Left kidney (tissue), 8 donors: Measurements from ENCODE around the gene SNCAIP. TPM values are rescaled to one million over a fixed set of nuclear protein-coding genes. Genes with fewer than 3 reads are reported as not detected.

Source experiments
- DNase-seq: peaks from one replicate; pipeline ENCODE4 v3.0.0-alpha.2; 2013
- long read RNA-seq, 8 donors: transcript quantifications; one replicate each; lab custom pipeline, GENCODE V29; 2026
- polyA plus RNA-seq: library from polyadenylated mRNA; unstranded; fragments of 120-200 nt; gene quantifications from one replicate; pipeline ENCODE4 v1.2.1, GENCODE V29; 2013; ENCODE audit not compliant: insufficient read length

The SNCAIP gene
- polyA plus RNA-seq, result 26.1 TPM
- long read RNA-seq, donor 1, partial matches to known transcripts, result 5 of 6 reads
- long read RNA-seq, donor 1, other reads (novel, unspliced or antisense), result 0 of 6 reads
- long read RNA-seq, donor 2, partial matches to known transcripts, result 0 of 4 reads
- long read RNA-seq, donor 2, other reads (novel, unspliced or antisense), result 0 of 4 reads
- long read RNA-seq, donor 3, partial matches to known transcripts, result 0 of 2 reads
- long read RNA-seq, donor 3, other reads (novel, unspliced or antisense), result 0 of 2 reads
- long read RNA-seq, donor 4, result 0 reads
- long read RNA-seq, donor 5, transcript SNCAIP-218 (4 exons, 2,303 nt), result major isoform, 5 of 11 reads
- long read RNA-seq, donor 5, partial matches to known transcripts, result 5 of 11 reads
- long read RNA-seq, donor 5, other reads (novel, unspliced or antisense), result 0 of 11 reads
- long read RNA-seq, donor 6, partial matches to known transcripts, result 5 of 6 reads
- long read RNA-seq, donor 6, other reads (novel, unspliced or antisense), result 0 of 6 reads
- long read RNA-seq, donor 7, partial matches to known transcripts, result 7 of 11 reads
- long read RNA-seq, donor 7, other reads (novel, unspliced or antisense), result 0 of 11 reads
- long read RNA-seq, donor 8, partial matches to known transcripts, result 0 of 1 reads
- long read RNA-seq, donor 8, other reads (novel, unspliced or antisense), result 0 of 1 reads

DNA sequence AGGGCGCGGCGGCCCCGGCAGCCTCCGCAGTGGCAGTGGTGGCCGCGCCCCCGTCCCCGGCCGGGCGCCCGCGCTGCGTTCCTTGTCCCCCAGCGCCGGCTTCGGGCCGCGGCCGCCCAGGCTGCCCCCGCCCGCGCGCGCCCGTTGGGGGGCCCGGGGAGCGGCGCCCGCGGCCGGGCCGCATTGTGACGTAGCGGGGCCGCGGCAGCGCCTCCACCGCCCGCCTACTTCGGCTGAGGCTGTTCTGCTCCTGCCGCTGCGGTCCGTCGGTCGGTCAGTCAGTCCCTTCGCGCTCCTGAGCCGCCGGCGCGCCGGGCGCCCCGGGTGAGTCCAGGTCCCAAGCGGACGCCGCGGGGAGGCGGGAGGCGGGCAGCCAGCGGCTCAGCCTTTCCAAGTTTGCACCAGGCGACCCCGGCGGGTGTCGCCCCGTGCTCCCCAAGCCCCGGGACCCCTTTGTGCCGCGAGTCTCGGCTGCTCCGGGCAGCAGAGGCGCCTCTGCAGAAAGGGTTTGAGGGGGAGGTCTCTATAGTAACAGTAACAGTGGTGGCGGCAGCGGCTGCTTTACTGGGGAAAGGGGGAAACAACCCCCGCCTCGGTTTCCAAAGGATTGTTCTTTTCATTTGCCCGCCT lies at the start of gene SNCAIP:
Gene SNCAIP (plus strand): TSS at position 277 of the 630 bp plus-strand sequence. CDS start 78,898 bp downstream, outside the sequence.
- DNase-seq, result no peak

DNA sequence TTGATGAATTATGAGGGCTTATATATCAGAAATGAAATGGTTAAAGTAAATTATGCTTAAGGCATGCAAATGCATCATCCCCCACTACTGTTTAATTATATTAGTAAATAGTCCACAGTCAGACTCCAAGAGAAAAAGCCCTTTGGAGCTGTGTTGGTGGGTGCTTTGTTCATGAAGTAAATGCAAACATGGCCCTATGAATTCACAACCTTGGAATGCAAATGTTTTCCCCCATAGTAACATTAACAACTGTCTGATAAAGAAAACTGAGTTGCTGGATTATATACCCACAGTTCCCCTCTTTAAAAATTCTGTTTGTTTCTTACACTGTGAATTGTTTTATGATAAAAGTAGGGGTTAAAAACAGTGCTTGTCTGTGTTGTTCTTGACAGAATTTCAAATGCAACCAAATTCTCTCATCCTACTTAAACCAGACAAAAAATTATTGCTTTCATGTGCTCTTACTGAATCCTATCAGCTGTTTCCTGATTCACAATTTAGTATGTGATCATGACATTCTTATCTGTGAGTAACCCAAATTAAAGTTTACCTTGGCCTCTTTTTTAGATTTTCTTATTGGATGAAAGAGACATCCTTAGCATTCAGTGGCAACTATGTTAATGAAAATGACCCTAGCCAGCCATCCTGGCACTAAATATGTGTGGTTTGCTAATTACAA lies 48.5 kb upstream of the SNCAIP start:
- DNase-seq, result no peak

DNA sequence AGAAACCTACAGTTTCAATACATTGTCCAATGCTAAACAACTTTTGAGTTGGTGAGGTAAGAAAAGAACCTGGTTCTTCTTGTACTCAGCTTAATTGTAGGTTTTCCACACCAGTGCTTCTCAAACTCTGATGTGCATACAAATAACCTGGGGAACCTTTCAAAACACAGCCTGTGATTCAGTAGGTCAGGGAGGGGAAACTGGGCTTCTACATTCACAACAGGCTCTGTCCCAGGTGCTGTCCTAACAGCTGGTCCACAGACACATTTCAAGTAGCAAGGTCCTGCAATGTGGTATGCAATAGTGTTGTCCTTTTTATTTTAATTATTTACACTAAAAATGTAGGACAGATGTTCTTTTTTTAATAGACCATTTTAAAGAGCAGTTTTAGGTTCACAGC lies 47.4 kb upstream of the SNCAIP start:
- no peak for DNase-seq

DNA sequence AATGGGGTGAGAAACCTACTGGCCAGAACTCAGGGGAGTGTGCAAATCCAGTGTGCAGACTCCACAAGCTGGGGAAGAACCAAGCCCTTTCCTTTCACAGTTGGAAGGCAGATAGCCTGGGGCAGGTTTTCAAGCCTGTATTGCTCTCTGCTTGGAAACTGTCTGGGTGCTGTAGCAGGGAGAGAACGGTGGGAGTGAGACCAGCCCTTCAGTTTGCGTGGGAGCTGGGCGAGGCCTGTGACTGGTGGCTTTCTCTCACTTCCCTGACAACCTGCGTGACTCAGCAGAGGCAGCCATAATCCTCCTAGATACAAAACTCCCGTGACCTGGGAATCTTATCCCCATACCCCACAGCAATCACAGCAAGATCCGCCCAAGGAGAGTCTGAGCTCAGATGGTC lies 44.9 kb upstream of the SNCAIP start:
- DNase-seq, result no peak

DNA sequence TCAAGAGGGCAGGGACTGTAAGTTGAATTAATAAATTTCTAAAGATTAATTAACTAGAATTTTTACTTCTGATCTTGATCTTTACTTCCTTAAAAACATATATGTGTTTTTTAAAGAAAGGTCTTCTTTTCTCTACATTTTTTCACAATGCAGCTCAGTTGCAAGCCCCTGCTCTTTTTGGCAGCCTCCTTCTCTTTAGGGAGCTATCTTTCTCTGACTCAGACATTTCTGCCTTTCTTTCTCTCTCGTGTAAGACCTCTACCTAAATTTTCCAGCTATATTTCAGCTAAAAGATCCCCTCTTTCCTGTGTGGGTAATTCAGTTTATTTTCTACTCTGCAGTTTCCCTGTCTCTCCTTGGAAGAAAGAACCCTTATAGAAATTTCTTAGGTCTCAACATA lies 38.3 kb upstream of the SNCAIP start:
- no peak for DNase-seq

DNA sequence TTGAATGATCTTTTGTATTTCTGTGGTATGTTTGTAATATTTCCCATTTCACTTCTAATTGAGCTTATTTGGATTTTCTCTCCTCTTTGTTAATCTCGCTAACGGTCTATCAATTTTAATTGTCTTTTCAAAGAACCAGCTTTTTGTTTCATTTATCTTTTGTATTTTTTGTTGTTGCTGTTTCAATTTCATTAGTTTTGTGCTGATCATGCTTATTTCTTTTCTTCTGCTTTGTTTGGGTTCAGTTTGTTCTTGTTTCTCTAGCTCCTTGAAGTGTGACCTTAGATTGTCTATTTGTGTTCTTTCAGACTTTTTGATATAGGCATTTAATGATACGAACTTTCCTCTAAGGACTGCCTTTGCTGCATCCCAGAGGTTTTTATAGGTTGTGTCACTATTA lies 28.4 kb upstream of the SNCAIP start:
- no peak for DNase-seq

DNA sequence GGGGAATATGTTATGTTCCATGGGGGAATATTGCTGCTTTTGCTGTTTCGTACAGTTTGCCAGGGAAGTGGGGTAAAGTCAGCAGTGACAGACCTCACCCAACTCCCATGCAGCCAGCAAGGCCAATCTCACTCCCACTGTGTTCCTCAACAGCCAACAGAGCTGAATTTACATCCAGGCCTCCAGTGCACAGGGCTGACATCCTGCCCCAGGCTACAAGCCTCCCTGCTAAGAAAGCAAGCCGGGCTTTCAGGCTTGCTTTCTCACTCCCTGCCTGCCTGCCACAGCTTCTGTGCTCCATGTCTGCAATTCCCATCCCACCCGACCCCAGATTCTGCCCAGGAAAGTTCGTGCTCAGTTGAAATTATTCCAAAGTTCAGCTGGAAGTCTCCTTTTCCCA lies 25.5 kb upstream of the SNCAIP start:
- DNase-seq, result no peak

DNA sequence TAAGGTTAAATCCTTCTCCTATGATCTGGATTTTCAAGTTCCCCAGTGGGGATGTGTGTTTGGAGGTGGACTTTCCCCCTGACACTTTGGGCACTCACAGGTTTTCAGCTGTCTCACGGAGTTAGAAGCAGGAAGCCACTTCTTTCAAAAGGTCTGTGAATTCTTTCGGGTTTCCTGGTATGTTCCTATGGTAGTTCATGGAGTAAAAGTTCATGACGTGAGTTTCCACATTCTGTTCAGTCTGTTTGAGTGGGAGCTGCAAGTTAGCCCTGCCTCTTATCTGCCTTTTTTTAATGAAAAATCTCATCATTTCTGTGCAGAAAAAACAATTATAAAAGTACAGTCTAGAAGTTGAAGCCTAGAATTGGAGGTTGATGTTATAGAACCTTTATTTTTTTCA lies 24.9 kb upstream of the SNCAIP start:
- DNase-seq, result no peak

DNA sequence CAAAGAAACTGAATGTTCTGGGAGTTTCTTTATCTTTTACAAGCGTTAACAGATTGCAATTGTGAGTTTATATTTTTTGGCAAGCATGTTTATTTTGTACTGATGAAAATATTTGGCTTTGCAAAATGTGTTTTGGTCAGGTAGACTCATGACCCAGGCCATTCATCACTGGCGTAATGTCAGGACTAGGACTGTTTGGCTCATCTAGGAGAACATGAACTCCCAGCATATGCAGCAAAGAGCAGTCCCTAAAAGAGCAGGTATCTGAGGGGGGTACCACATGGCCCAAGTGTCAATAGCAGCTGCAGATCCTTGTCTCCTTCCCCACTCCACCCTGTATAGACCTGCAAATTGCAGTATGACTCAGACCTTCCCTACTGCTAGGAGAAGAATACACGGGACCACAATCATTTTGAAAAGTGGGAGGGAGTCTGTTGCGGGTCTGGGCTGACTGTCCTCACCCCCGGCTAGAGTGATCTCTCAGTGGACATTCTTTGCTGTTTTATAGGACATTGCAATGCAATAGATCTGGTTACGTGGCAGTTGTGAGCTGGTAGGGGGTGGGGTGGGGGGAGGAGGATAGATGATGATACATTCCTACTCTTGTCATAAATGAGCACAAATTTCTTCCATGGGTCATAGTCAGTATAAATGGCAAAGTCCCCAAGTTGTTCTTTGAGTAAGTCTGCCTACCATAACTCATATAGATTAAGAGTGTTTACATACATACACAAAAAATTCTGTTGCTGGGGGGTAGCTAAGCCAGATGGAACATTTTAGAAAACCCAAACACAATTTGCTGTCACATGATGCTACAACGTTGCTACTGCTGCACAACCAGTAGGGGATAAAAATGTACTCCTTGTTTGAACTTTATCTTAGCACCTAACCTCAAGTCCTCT lies 20.8 kb upstream of the SNCAIP start:
- no peak for DNase-seq

DNA sequence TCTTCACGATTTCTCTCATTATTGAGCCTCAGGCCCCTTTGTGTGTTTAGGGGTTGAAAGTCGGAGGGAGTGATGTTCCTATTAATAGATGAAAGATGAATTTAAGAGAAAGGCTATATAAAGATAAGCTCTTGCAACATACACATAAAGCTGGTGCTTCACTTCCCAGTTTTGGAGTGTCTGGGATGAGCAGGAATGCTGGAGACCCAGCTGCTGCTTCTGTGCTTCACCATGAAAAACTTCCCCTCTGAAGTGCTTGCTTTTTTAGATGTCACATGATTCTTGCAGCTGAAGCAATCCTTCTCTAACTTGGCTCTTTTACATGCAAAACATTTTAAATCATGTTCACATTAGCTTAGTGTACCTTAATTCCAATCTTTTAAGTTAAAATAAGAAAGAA lies 19.7 kb upstream of the SNCAIP start:
- no peak for DNase-seq

DNA sequence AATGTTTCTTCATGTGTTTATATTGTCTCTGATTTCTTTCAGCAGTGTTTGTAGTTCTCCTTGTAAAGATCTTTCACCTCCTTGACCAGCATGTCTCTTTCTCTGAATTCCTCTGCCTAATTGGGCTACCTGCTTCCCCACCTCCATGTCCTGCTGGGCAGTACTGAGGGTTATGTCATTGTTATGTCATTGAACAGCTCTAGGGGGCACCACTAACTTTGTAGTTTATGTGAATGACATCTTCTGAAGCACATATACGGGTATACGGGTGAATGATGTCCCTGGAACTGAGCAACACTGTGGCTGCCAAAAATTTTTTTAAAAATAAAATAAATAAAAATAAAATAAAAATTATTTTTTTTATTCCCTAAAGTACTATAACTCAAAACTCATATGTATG lies 16.9 kb upstream of the SNCAIP start:
- no peak for DNase-seq

DNA sequence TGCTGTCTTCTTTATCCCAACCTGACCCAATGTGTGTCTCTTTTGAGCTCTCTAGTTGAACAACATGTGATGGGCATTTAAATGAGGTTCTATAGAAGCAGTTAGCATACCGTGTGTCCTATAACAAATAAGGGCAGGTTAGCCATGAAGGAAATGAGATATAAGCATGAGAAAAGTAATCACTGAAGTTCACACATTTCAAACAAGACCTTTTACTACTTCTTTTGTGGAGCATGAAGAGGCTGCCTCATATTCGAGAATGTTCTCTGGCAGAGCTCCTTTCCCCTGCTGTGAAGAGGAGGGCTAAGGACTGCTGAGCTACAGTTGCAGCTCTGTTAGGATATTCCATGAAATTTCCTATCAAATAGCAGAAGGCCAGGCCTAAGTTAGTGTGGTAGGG lies 15.2 kb upstream of the SNCAIP start:
- DNase-seq, result no peak

DNA sequence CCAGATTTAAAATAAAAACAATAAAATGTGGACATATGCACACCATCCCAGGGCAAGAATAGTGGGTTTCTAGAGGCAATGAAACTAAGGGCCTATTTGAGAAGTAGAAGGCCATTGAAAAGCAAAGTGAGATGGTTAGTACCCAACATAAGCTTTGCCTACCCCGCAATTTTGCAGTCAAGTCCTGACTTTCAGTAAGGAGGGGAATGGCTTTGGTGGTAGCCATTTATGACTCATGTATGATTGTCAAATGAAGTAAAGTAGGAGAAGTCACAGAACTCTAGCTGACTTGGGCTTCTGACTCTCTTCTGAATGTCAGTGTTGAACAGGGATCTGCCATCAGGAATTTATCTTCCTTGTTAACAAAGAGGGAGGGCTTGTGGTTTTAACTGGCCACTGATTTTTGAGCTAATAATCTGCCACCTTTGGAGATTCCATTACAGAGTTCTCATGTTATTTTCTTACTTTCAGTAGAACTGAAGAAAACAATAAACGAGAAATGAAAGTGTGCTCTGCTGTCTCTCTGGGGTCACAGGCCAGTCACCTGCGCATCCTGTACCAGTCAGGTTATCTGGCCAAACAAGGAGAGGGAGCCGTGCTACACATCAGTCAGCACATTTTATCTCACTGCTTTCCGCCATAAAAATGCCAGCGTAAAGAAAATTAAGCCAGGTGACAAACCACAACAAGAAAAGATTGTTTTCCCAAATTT lies 14.3 kb upstream of the SNCAIP start:
- no peak for DNase-seq

DNA sequence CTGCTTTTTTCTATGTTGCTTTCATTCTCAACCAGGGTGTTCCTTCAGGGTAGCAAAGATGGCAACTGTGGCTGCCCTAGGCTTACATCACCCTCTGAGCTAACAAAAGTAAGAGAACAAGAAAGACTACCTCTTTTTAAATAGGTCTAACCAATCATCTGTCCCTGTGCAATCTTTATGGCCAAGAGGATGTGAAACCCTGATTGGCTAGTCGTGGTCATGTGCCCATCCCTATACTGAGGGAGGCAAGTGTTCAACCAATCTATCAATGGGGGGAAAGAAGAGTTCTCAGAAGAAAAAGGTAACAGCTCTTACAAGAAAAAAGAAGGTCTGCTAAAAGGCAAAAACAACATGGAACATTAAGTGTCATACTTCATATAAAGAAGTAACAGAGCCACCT lies 11.7 kb upstream of the SNCAIP start:
- no peak for DNase-seq

DNA sequence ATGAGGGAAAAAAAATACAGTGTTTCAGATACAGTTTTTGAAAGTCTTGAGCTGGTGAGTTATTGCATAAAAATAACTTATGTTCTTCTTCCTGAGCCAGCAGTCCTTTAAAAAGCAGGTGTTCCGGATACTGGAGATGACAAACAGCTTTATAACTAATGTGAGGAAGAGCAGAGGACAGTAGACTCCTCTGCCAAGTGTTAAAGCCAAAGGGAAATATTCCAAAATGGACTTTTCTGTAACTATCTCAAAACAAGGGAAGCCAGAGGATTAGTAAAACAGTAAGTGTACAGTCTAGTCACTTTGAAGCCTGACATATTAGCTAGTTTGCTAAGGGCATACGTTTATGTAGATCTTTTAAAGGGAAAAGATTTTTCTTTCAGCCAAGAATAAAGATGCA lies 11.0 kb upstream of the SNCAIP start:
- DNase-seq, result no peak

DNA sequence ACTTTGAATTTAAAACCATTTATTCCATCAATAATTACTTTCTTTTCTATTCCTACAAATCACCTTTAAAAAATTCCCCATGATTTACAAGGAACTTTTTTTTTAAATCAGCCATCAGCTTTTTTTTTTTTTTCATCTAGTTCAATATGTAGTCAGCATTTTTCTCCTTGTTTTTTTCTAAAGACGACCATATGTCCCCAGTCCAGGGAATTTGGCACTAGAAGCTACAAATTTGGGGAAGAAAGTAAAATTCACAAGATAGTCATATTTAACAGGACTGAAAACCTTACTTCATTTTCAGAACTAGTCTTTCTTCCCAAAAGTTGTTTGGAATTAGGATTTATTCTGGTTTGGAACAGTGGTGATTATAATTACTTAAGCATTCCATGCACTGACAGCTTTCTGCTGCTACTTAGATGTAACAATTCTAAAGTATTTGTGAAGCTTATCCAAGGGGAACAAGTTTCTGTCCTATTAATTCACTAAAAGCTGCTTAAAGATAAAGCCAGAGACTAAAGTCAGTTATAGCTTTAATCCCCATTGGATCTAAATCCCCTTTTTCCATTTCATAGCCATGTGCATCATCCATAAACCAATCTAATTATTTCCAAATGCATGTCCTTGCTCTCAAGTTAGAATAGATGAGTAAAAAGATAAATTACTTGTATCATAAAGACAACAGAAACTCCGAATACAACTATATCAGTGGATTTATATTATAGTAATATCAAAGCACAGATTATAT lies 7.4 kb upstream of the SNCAIP start:
- no peak for DNase-seq

DNA sequence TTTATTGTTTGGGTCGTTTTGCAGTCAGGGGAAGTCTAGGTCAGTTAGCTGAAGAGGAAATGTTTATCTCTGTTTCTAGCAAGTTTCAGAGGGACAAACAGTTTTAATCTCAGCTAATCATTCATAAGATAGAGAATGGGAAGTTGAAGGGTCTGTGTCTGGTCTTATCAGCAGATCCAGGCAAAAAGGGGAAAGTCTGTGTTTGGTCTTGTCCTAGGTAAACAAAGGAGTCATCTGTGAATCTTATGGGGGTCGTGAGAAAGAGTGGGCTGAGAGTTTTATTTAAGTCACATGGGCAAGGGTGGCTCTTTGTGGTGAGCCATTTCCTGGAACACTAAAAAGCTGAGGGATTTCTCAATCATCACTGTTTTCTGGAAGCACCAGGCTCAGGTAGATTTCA lies 5.6 kb upstream of the SNCAIP start:
- no peak for DNase-seq

DNA sequence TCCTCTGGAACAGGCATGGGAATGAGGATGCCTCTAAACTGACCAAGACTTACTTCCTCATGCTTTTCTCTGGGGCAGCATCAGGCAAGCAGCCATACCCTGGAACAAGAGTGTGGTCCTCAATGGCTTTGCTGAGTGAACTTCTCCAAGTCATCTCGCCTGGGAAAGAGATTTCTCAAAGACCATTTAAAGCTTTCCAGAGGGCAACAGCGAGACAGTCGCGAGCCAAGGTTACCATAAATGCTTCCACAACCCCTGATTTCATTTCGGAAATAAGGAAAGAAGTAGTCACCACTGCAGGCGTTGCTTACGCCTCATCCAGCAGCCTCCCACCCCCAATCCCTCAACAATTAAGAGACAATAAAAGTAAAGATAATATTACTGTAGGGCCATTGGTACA lies 1.1 kb upstream of the SNCAIP start:
- DNase-seq, result no peak

DNA sequence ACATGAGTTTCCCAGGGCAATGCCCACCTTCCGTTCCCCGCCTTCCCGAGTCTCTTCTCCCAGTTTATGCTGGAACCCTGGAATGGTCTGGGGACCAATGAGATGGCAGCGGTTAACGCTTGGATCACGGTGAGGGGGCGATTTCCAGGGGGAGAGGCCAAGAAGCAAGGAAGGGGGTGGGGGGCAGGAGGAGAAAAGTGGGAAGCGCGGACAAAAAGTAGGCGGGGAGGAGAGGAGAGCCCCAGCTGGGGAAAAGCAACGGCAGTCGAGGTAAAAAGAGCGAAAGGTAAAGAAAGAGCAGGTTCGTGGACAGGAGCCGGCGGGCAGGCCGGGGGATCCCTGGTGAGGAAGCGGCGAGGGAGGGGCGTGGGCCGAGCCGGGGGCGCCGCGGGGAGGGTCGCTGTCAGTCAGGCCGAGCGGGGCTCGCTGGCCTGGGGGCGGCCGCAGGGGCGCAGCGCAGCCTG lies 508 bp upstream of the SNCAIP start:
- no peak for DNase-seq
